Smooth muscle cell (in vitro differentiated cells): Measurements from ENCODE around the gene RNF207. TPM values are rescaled to one million over a fixed set of nuclear protein-coding genes. Genes with fewer than 3 reads are reported as not detected.

Experiments
- DNase-seq: peaks from one replicate; lab custom pipeline; 2025; ENCODE audit not compliant: unreplicated experiment; lab: John Stamatoyannopoulos, UW
- H2AFZ ChIP-seq: fragments of 200-600 bp; sonication (generic); 2 replicates; pipeline ENCODE4 v1.6.0; 2016; ENCODE audit warnings: antibody characterized with exemption, low read depth, mild to moderate bottlenecking
- H3F3A ChIP-seq: fragments of 200-600 bp; sonication (generic); 2 replicates; pipeline ENCODE4 v1.6.0; 2017; ENCODE audit warnings: antibody characterized with exemption, low read depth
- H3K27ac ChIP-seq: fragments of 200-600 bp; sonication (generic); 2 replicates; pipeline ENCODE4 v1.5.1; 2016; ENCODE audit warnings: low read depth, mild to moderate bottlenecking
- H3K27me3 ChIP-seq: fragments of 200-600 bp; sonication (generic); 2 replicates; pipeline ENCODE4 v1.6.1; 2016; ENCODE audit warnings: low read depth, mild to moderate bottlenecking
- H3K36me3 ChIP-seq: fragments of 200-600 bp; sonication (generic); 2 replicates; pipeline ENCODE4 v1.5.1; 2016; ENCODE audit warnings: low read depth
- H3K4me1 ChIP-seq: fragments of 200-600 bp; sonication (generic); 2 replicates; pipeline ENCODE4 v1.5.1; 2016; ENCODE audit warnings: low read depth
- H3K4me2 ChIP-seq: fragments of 200-600 bp; sonication (generic); 2 replicates; pipeline ENCODE4 v1.6.0; 2016; ENCODE audit warnings: mild to moderate bottlenecking
- H3K4me3 ChIP-seq: fragments of 200-600 bp; sonication (generic); 2 replicates; pipeline ENCODE4 v1.5.1; 2016; ENCODE audit warnings: mild to moderate bottlenecking
- H3K79me2 ChIP-seq: fragments of 200-600 bp; sonication (generic); 2 replicates; pipeline ENCODE4 v1.6.0; 2016; ENCODE audit warnings: low read depth, mild to moderate bottlenecking
- H3K9ac ChIP-seq: fragments of 200-600 bp; sonication (generic); 2 replicates; pipeline ENCODE4 v1.6.0; 2016; ENCODE audit warnings: low read depth
- H3K9me3 ChIP-seq: fragments of 200-600 bp; sonication (generic); replicated peaks from 2 replicates; pipeline ENCODE4 v1.5.1; 2016; ENCODE audit warnings: low read depth
- H4K20me1 ChIP-seq: fragments of 200-600 bp; sonication (generic); 2 replicates; pipeline ENCODE4 v1.6.0; 2016; ENCODE audit warnings: low read depth
- CTCF ChIP-seq: fragments of 200-600 bp; sonication (generic); IDR thresholded peaks from 2 replicates; pipeline ENCODE4 v1.5.1; 2017; ENCODE audit warnings: borderline replicate concordance, mild to moderate bottlenecking, antibody characterized with exemption; ENCODE audit not compliant: insufficient read depth, poor library complexity, severe bottlenecking
- WGBS: methylation state at CpG from one replicate; pipeline ENCODE4 v1.1.7; 2016; ENCODE audit warnings: low lambda C conversion rate; 5-methylcytosine and 5-hydroxymethylcytosine counted together
- polyA plus RNA-seq: library from polyadenylated mRNA; unstranded; fragments of >200 nt; fragmentation: Nextera tagmentation; extraction: Ambion mirVana; gene quantifications from 2 replicates; pipeline ENCODE4 v1.2.1, GENCODE V29; 2016
- total RNA-seq: library from RNA; depleted of rRNA; stranded (reverse); fragments of >200 nt; gene quantifications from 2 replicates; pipeline ENCODE4 v1.2.3, GENCODE V29; 2014

The RNF207 gene
- total and polyA plus RNA-seq, 2 experiments from 2014 or later = 1.8 to 2.0 TPM

GRCh38 chr1:6225651-6226050 lies 19.7 kb downstream of the RNF207 start:
- WGBS = 94% methylated on average over 8 of the region's 8 CpGs

GRCh38 chr1:6233376-6233775 lies 27.5 kb downstream of the RNF207 start:
- Histone ChIP-seq H3F3A (no peaks in the 10 kb centered on the region), H3K4me1 (peaks cover 4% of the 10 kb centered on the region), H3K27me3 (peaks cover 2% of the 10 kb centered on the region), H3K79me2 (peaks cover 14% of the 10 kb centered on the region), H3K4me3 (no peak overlapping the region), H4K20me1 (peaks cover 16% of the 10 kb centered on the region), H2AFZ (no peak overlapping the region), H3K36me3 (peaks cover 5% of the 10 kb centered on the region), H3K9ac (no peak overlapping the region), H3K4me2 (no peak overlapping the region), H3K27ac (no peak overlapping the region), H3K9me3 (no peaks in the 10 kb centered on the region)
- WGBS = 60% methylated on average over 1 of the region's 1 CpG
- DNase-seq = no peak
- TF ChIP-seq CTCF = no peak

More at GRCh38 chr1:6225651-6226050, 19.7 kb downstream of the RNF207 start:
- Histone ChIP-seq H3K36me3 (no peaks in the 10 kb centered on the region), H3K27me3 (no peaks in the 10 kb centered on the region), H4K20me1 (peaks cover 12% of the 10 kb centered on the region), H3K9me3 (no peaks in the 10 kb centered on the region), H3F3A (no peaks in the 10 kb centered on the region), H3K4me1 (no peaks in the 10 kb centered on the region), H3K4me2 (no peak overlapping the region), H3K9ac (no peak overlapping the region), H3K4me3 (no peak overlapping the region), H3K27ac (no peak overlapping the region), H2AFZ (no peak overlapping the region), H3K79me2 (no peaks in the 10 kb centered on the region)
- no peak for DNase-seq
- TF ChIP-seq CTCF = no peak

DNA sequence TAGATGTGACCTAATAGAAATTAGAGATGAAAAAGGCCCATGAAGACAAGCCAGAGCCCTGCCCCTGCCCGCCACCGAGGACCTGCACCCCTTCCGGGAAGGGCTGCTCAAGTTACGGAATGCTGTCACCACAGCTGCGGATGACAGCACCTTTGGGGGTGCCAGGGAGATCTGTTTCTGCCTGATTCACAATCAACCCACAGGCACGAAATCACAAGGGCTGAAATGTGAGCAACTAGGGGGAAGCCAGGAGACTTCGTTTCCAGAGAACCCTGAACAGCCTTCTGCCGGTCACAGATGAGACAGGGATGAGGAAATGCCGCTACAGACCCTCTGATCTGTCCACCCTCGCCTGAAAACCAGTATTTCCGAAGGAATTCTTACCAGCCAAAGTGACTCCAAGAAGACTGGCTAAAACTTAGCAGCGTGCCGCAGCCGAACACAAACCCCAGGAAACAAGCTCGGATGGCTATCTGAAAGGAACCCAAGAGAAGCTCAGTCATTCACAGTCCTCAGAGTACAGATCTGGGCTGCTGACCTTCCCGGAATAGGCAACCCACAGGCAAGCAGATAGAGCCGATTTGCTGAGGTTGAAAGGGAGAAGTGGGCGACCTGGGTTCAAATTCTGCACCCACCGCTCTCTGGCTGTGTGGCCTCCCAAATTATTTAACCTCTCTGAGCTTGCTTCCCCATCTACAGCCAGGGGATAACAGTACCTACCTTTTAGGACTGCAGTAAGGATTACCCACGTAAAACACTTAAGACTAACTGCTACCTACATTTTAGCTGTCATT lies 28.8 kb downstream of the RNF207 start:
- peak overlapping the region; percentile 62 for H3K4me3 ChIP-seq

More for the DNA sequence above, 28.8 kb downstream of the RNF207 start:
- peaks cover 12% of the 10 kb centered on the region for H3K4me1 ChIP-seq
- peak overlapping the region; percentile 87 for H3K4me2 ChIP-seq
- H3K9ac ChIP-seq = peak overlapping the region; percentile 41
- no peaks in the 10 kb centered on the region for H3F3A ChIP-seq
- H3K79me2 ChIP-seq = peaks cover 14% of the 10 kb centered on the region
- no peaks in the 10 kb centered on the region for H3K9me3 ChIP-seq
- no peak overlapping the region for H3K27ac ChIP-seq
- peaks cover 16% of the 10 kb centered on the region for H4K20me1 ChIP-seq
- no peak overlapping the region for H2AFZ ChIP-seq
- no peak for DNase-seq
- no peak for TF ChIP-seq CTCF
- H3K27me3 ChIP-seq = peaks cover 15% of the 10 kb centered on the region
- WGBS = 45% methylated on average over 20 of the region's 20 CpGs
- H3K36me3 ChIP-seq = peaks cover 5% of the 10 kb centered on the region
